Transverse colon (tissue), 3 donors: Measurements from ENCODE around the gene IL1RAPL1.

ENCODE experiments used
- POLR2A ChIP-seq: fragments of 450-650 bp; IDR thresholded peaks from one replicate; pipeline ENCODE4 v1.6.1; 2016; ENCODE audit warnings: antibody characterized with exemption, mild to moderate bottlenecking, moderate library complexity
- TF ChIP-seq, protein P1 (sequence below), 5 experiments: fragments of 200-600 bp in 3 of 5; fragments of 450-650 bp in 2 of 5; sonication (generic) in 3 of 5; IDR thresholded peaks; 1 replicate in 2 of 5; 2 replicates in 3 of 5; pipeline ENCODE4 v1.5.1; 2016 to 2017; ENCODE audit warnings: antibody characterized with exemption in 5 of 5, inconsistent platforms in 3 of 5, mild to moderate bottlenecking in 2 of 5, moderate library complexity in 1 of 5

- no peak for TF ChIP-seq POLR2A
- TF ChIP-seq, protein P1, sequence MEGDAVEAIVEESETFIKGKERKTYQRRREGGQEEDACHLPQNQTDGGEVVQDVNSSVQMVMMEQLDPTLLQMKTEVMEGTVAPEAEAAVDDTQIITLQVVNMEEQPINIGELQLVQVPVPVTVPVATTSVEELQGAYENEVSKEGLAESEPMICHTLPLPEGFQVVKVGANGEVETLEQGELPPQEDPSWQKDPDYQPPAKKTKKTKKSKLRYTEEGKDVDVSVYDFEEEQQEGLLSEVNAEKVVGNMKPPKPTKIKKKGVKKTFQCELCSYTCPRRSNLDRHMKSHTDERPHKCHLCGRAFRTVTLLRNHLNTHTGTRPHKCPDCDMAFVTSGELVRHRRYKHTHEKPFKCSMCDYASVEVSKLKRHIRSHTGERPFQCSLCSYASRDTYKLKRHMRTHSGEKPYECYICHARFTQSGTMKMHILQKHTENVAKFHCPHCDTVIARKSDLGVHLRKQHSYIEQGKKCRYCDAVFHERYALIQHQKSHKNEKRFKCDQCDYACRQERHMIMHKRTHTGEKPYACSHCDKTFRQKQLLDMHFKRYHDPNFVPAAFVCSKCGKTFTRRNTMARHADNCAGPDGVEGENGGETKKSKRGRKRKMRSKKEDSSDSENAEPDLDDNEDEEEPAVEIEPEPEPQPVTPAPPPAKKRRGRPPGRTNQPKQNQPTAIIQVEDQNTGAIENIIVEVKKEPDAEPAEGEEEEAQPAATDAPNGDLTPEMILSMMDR (IDR thresholded peaks at IDR 0.05), result no peak
These were observed 1075.7 kb downstream of the IL1RAPL1 start for GRCh38 chrX:29662759-29663503.
